ENCODE data around the gene HOXC6.

HOXC6 gene

GRCh38 chr12:53990311-53991076 lies 37.7 kb upstream of the HOXC6 start:
- no peak for DNase-seq

GRCh38 chr12:53991077-53991460 lies 37.2 kb upstream of the HOXC6 start:
- DNase-seq = no peak

DNA sequence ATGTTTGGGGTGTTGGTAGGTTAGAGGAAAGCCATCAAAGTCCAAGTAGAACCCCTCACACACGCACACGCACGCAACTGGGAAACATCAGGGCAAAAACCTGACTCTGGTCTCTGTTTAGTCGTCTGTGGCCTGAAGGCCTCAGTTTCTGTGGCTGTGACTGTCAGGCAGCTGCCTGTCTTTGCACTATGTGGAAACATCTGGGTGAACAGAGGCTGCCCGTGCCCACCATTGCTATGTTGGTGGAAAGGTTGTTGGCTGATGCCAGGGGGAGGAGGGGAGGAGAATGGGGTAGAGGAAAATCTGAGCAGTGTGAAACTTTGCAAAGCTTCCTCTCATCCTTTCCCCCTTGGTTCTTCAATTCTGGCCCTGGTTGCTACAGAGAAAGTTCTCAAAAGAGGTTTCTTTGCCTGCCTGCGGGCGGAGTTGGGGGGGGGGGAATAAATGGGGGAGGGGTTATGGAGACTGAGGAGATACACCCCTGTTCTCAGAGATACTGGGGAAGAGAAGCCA lies 35.8 kb upstream of the HOXC6 start:
- DNase-seq = no peak

- no peak for DNase-seq
These were observed 34.9 kb upstream of the HOXC6 start for GRCh38 chr12:53993162-53994008.

DNA sequence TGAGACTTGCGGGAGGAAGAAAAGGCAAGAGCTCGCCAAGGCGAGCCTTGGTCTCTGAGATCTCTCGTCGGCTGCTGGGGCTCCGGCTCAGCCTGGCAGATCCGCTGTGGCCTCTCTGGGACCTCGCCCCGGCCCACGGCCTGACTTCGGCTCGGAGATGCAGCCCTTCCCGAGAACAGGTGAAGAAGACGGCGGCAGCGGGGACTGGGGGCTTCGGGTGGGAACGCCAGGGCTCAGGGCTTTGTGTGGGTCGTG lies 34.3 kb upstream of the HOXC6 start:
- DNase-seq = no peak

- DNase-seq = no peak
These were observed 33.8 kb upstream of the HOXC6 start for GRCh38 chr12:53994264-53995001.

DNA sequence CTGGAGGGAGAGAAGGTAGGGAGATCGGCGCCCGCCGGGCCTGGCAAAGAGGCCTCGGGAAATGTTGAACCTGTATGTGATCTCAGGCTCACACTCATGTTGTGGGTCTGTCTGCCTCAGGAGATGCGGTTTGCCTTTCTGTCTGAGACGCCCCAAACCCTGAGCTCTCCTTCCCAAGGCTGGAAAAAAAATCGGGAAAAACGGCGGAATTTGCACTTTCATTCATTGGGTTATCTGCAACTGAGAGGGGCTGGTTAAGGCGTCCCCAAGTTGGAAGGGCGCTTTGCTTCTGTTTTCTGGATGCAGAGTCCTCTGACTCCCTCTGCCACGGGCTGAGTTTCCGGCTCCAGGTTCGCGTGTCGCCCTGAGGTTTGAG lies 33.2 kb upstream of the HOXC6 start:
- no peak for DNase-seq

GRCh38 chr12:53995378-53996239 lies 32.6 kb upstream of the HOXC6 start:
- DNase-seq = no peak

GRCh38 chr12:53996240-53997203 lies 31.7 kb upstream of the HOXC6 start:
- DNase-seq = no peak

- DNase-seq = no peak
These were observed 30.8 kb upstream of the HOXC6 start for GRCh38 chr12:53997204-53998109.

DNA sequence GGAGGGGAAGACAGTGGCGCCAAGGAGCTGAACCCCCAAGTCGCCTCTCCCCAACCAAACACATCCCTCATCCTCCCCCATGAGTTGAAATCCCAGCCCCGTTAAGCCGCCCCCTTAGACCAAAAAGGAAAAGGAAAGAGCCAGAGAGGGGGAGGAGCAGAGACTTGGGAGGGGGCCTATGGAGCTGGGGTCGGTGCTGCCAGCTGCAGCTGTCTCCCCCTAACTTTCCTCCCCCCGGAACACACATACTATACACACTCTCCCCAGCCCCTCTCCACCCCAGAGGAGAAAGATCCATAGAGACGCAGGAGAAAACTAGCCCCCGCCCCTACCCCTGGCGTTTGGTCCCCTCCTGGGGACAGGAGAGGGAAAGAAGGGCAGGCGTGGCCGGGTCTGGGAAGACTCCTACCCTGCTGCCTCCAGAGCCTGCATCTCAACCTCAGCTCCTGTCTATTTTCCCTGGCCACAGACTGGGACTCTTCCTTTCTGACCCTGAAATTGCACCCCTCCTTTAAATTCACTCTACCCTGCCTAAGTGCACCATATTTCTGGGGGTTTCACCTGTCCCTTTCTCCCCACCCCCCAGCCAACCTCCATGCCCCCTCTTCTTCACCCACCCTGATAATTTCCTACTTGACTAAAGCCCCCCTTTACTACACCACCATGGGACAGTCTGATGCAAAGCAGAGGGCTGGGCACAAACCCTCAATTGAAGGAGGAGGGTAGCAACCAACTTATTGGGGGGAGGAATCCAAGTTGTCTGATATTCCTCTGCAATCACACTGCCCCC lies 29.9 kb upstream of the HOXC6 start:
- no peak for DNase-seq

DNA sequence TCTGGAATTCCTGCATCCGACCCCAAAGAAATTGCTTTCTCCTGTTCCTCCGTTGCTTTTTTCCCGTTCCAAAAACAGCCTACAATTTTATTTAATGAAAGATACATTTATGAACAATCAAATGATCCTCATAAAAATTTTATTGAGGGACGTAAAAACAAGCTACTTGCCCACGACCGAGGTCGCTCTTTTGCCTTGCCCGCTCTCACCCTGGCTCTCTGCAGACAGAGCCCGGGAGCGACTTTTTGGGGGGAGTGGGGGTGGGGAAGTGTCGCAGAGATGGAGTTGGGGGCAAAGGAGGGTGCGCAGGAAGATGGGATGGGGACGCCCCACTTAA lies 29.4 kb upstream of the HOXC6 start:
- DNase-seq = no peak

DNA sequence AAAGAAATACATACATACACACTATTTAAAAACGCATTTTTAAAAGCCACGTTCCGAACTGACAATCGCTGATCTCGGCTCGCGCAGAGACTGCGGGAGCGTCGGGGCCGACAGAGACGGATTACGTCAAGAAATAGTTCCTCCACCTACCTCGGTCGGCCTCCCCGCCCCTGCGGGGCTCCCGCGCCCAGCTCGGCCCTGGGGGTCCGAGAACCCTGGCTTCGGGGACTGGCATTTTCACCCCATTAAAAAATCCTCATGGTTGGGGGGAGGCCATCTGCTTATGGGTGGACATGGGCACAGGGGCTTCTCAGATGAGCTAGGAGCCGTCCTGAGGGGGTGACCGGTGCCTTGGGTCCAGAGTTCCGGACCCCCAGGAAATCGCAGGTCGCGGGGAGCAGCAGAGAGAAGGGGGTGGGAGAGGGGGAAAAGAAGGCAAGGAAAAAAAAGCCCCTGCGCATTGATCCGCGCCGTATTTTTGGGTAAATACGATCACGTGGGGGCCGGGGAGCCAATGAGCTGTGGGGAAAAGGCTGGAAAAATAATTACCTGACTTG lies 28.6 kb upstream of the HOXC6 start:
- no peak for DNase-seq

- no peak for DNase-seq
These were observed 27.8 kb upstream of the HOXC6 start, which contains the start of gene HOXC9 for GRCh38 chr12:54000116-54001114. Gene HOXC9 (plus strand): TSS chr12:54000161. CDS start chr12:54000189, 28 bp downstream.

- DNase-seq = no peak
These were observed 26.7 kb upstream of the HOXC6 start for GRCh38 chr12:54001283-54002187.

GRCh38 chr12:54002278-54002914 lies 25.8 kb upstream of the HOXC6 start:
- DNase-seq = no peak
